Neuronal stem cell (in vitro differentiated cells): ENCODE measurements around the gene TRPM1.

Source experiments
- DNase-seq: peaks from one replicate; pipeline ENCODE4 v3.0.0-alpha.2; 2013; ENCODE audit warnings: low spot score
- H2AFZ ChIP-seq: one replicate; pipeline ENCODE4 v1.6.1; 2013; ENCODE audit warnings: mild to moderate bottlenecking, low read length, inconsistent platforms
- H2AK5ac ChIP-seq: 2 replicates; pipeline ENCODE4 v1.6.1; 2013; ENCODE audit warnings: low read depth, mild to moderate bottlenecking, inconsistent platforms, low read length, moderate library complexity, mixed read lengths
- H2BK120ac ChIP-seq: 2 replicates; pipeline ENCODE4 v1.6.1; 2013; ENCODE audit warnings: low read depth, mild to moderate bottlenecking, inconsistent platforms, low read length, moderate library complexity, mixed read lengths
- H2BK12ac ChIP-seq: one replicate; pipeline ENCODE4 v1.6.1; 2013; ENCODE audit warnings: low read length, inconsistent platforms
- H2BK15ac ChIP-seq: 2 replicates; pipeline ENCODE4 v1.6.1; 2013; ENCODE audit warnings: mild to moderate bottlenecking, low read length, inconsistent platforms, mixed read lengths
- H2BK5ac ChIP-seq: one replicate; pipeline ENCODE4 v1.6.1; 2013; ENCODE audit warnings: inconsistent platforms, mild to moderate bottlenecking, low read length, moderate library complexity
- H3K14ac ChIP-seq: one replicate; pipeline ENCODE4 v1.6.1; 2013; ENCODE audit warnings: low read length, inconsistent platforms
- H3K18ac ChIP-seq: 2 replicates; pipeline ENCODE4 v1.6.1; 2013; ENCODE audit warnings: low read length, inconsistent platforms
- H3K23ac ChIP-seq: 2 replicates; pipeline ENCODE4 v1.6.1; 2013; ENCODE audit warnings: low read depth, mild to moderate bottlenecking, mixed read lengths, low read length, inconsistent platforms; ENCODE audit not compliant: poor library complexity
- H3K27ac ChIP-seq: replicated peaks from 3 replicates; pipeline ENCODE4 v1.5.1; 2013; ENCODE audit warnings: low read length, inconsistent platforms
- H3K27me3 ChIP-seq, 3 experiments: 2 replicates each; pipeline ENCODE4 v1.6.1; 2013; ENCODE audit warnings: low read length in 3 of 3, mild to moderate bottlenecking in 2 of 3, inconsistent platforms in 1 of 3, low read depth in 1 of 3, mixed read lengths in 1 of 3, moderate library complexity in 1 of 3; ENCODE audit not compliant: control insufficient read depth in 3 of 3, insufficient read depth in 3 of 3
- H3K36me3 ChIP-seq, 2 donors: replicated peaks in 1 of 2; 2 replicates each; pipeline ENCODE4 v1.6.1; 2013; ENCODE audit warnings: low read length in 2 of 2; ENCODE audit not compliant: control insufficient read depth in 2 of 2, insufficient read depth in 2 of 2
- H3K4ac ChIP-seq: 2 replicates; pipeline ENCODE4 v1.6.1; 2013; ENCODE audit warnings: inconsistent platforms, mild to moderate bottlenecking, low read length, moderate library complexity
- H3K4me1 ChIP-seq, 2 donors: 1 replicate in 1 of 2; 2 replicates in 1 of 2; pipeline ENCODE4 v1.6.1; 2013; ENCODE audit warnings: low read length in 2 of 2, low read depth in 1 of 2; ENCODE audit not compliant: control insufficient read depth in 2 of 2, insufficient read depth in 1 of 2
- H3K4me2 ChIP-seq: one replicate; pipeline ENCODE4 v1.6.1; 2013; ENCODE audit warnings: mild to moderate bottlenecking, low read length, inconsistent platforms; ENCODE audit not compliant: insufficient read depth, poor library complexity, severe bottlenecking
- H3K4me3 ChIP-seq, 2 donors: 2 replicates each; pipeline ENCODE4 v1.5.1; 2013; ENCODE audit warnings: low read length in 2 of 2, mild to moderate bottlenecking in 2 of 2, inconsistent platforms in 1 of 2, moderate library complexity in 1 of 2
- H3K79me1 ChIP-seq: one replicate; pipeline ENCODE4 v1.6.1; 2013; ENCODE audit warnings: low read depth, mild to moderate bottlenecking, inconsistent platforms, low read length, moderate library complexity
- H3K9ac ChIP-seq: one replicate; pipeline ENCODE4 v1.6.1; 2013; ENCODE audit warnings: mild to moderate bottlenecking, low read depth, low read length, inconsistent platforms; ENCODE audit not compliant: poor library complexity
- H3K9me3 ChIP-seq, 2 donors: replicated peaks in 1 of 2; 2 replicates each; pipeline versions ENCODE3 to v1.6.1; 2013; ENCODE audit warnings: low read length in 2 of 2, mild to moderate bottlenecking in 2 of 2, inconsistent platforms in 1 of 2, low read depth in 1 of 2, mixed read lengths in 1 of 2, moderate library complexity in 1 of 2; ENCODE audit not compliant: control insufficient read depth in 2 of 2, insufficient read depth in 1 of 2
- H4K8ac ChIP-seq: one replicate; pipeline ENCODE4 v1.6.1; 2013; ENCODE audit warnings: low read depth, mild to moderate bottlenecking, inconsistent platforms, low read length, moderate library complexity
- H4K91ac ChIP-seq: one replicate; pipeline ENCODE4 v1.6.1; 2013; ENCODE audit warnings: low read length, low read depth, mild to moderate bottlenecking, inconsistent platforms; ENCODE audit not compliant: poor library complexity
- WGBS, 2 donors: extraction: QIAGEN DNeasy Blood & Tissue Kit; methylation state at CpG; one replicate each; pipeline ENCODE4 v1.1.7; 2013; ENCODE audit warnings: missing lambda C conversion rate in 2 of 2, mixed read lengths in 1 of 2; ENCODE audit not compliant: insufficient read length in 2 of 2, insufficient replicate concordance in 1 of 2; ENCODE audit errors: extremely low coverage in 2 of 2; 5-methylcytosine and 5-hydroxymethylcytosine counted together

TRPM1 gene

DNA sequence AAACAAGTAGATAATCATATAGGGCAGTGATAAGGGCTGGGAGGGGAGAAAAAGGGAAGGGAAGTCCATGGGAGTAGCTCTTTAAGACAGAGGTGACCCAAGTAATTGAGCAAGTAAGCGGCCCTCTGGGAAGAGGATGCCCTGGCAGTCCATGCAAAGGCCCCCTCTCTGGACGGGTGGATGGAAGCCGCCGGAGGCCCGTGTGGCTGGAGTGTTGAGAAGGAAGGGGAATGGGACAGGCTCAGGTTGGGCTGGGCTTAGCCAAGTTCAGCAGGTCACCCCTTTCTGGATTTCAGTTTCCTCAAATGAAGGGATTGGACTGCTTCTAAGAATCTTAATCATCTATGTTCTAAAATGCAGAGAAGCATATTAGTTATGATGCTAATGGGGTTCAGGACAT is 32.4 kb upstream of the TRPM1 start:
- no peak overlapping the region for H2BK15ac ChIP-seq
- no peaks in the 10 kb centered on the region for H3K79me1 ChIP-seq
- H4K8ac ChIP-seq, result no peak overlapping the region
- H3K4me3 ChIP-seq, result no peak overlapping the region
- H3K18ac ChIP-seq, result no peak overlapping the region
- no CpG with 5 or more reads among the region's 5 CpGs for WGBS, 2 donors
- no peak overlapping the region for H3K23ac ChIP-seq
- H3K36me3 ChIP-seq, result no peaks in the 10 kb centered on the region
- H3K4me2 ChIP-seq, result no peak overlapping the region
- no peaks in the 10 kb centered on the region for H3K27me3 ChIP-seq
- no peak overlapping the region for H4K91ac ChIP-seq
- DNase-seq, result no peak
- no peak overlapping the region for H2BK120ac ChIP-seq
- peaks cover 0 to 7% of the 10 kb centered on the region in 2 donors for H3K4me1 ChIP-seq
- H2AK5ac ChIP-seq, result no peak overlapping the region
- no peak overlapping the region for H3K9ac ChIP-seq
- H2BK5ac ChIP-seq, result no peak overlapping the region
- H3K4ac ChIP-seq, result no peak overlapping the region
- H2BK12ac ChIP-seq, result no peak overlapping the region
- peaks cover 0 to 2% of the 10 kb centered on the region in 2 donors for H3K9me3 ChIP-seq
- no peak overlapping the region for H3K14ac ChIP-seq
- H2AFZ ChIP-seq, result no peak overlapping the region
- no peak overlapping the region for H3K27ac ChIP-seq

DNA sequence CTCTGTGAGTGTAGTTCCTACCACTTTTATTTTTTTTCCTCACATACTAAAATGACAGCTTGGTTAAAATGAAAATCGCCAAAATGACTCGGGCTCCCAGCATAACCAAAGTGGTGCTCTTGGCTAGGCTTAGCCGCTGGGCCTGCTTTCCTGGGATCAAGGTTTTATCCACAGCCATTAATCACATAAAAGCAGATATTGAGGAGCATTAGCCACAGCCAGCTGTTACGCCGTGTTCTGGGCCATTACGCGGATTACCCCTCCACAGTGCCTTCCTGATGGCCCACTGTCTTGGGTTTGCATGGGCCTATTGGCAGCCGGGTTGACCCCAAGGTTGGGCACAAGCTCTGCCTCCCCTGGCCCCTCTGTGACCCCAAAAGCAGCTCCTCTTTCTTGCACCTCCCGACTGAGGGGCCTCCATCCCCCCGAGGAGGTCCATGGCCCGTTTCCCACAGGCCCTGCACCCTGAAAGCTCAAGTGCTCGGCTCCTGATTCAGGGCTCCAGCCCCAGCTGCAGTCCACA is 30.4 kb upstream of the TRPM1 start:
- no peak overlapping the region for H3K4ac ChIP-seq
- H3K18ac ChIP-seq, result no peak overlapping the region
- DNase-seq, result no peak
- H2BK5ac ChIP-seq, result no peak overlapping the region
- H3K9ac ChIP-seq, result no peak overlapping the region
- no peak overlapping the region for H4K8ac ChIP-seq
- H3K4me3 ChIP-seq, result no peak overlapping the region
- no peak overlapping the region for H2AK5ac ChIP-seq
- H3K9me3 ChIP-seq, result peaks cover 0 to 2% of the 10 kb centered on the region in 2 donors
- H4K91ac ChIP-seq, result no peak overlapping the region
- no peaks in the 10 kb centered on the region for H3K27me3 ChIP-seq
- H3K4me1 ChIP-seq, result peaks cover 0 to 8% of the 10 kb centered on the region in 2 donors
- H2BK120ac ChIP-seq, result no peak overlapping the region
- no peak overlapping the region for H2AFZ ChIP-seq
- H3K14ac ChIP-seq, result no peak overlapping the region
- no peak overlapping the region for H2BK15ac ChIP-seq
- H3K79me1 ChIP-seq, result no peaks in the 10 kb centered on the region
- H3K27ac ChIP-seq, result no peak overlapping the region
- WGBS, 2 donors, result no CpG with 5 or more reads among the region's 12 CpGs
- H3K23ac ChIP-seq, result no peak overlapping the region
- no peaks in the 10 kb centered on the region for H3K36me3 ChIP-seq
- no peak overlapping the region for H2BK12ac ChIP-seq
- no peak overlapping the region for H3K4me2 ChIP-seq

DNA sequence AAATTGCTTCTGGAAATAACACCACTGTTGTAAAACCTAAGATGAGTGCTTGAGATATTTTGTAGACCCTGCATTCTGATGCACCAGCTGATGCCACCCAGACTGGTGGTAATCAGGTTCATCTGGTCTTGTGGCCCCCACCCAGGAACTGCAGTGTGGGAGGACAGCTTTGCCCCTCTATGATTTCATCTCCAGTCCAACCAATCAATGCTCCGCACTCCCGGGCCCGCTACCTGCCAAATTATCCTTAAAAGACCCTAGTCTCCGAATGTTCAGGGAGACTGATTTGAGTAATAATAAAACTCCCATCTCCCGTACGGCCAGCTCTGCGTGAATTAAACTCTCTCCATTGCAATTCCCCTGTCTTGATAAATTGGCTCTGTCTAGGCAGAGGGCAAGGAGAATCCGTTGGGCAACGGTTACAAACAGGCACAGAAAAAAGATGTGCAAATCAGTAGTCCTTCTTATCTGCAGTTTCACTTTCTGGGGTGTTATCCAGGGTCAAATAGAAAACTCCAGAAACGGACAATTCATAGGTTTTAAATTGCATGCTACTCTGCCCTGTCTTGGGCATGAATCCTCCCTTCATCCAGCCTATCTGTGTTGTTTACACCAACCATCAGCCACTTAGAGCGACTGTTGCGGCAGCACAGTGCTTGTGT is 29.2 kb upstream of the TRPM1 start:
- H3K4me1 ChIP-seq, result peaks cover 0 to 4% of the 10 kb centered on the region in 2 donors
- peaks cover 0 to 2% of the 10 kb centered on the region in 2 donors for H3K9me3 ChIP-seq
- no peak overlapping the region for H3K18ac ChIP-seq
- DNase-seq, result no peak
- H3K9ac ChIP-seq, result no peak overlapping the region
- no peak overlapping the region for H2BK12ac ChIP-seq
- no CpG with 5 or more reads among the region's 12 CpGs for WGBS, 2 donors
- no peak overlapping the region for H2BK5ac ChIP-seq
- no peak overlapping the region for H2BK15ac ChIP-seq
- no peak overlapping the region for H3K27ac ChIP-seq
- no peak overlapping the region for H3K23ac ChIP-seq
- no peak overlapping the region for H2AFZ ChIP-seq
- no peaks in the 10 kb centered on the region for H3K27me3 ChIP-seq
- H3K79me1 ChIP-seq, result no peaks in the 10 kb centered on the region
- H3K4me2 ChIP-seq, result no peak overlapping the region
- no peak overlapping the region for H3K4ac ChIP-seq
- H3K4me3 ChIP-seq, result no peak overlapping the region
- H2AK5ac ChIP-seq, result no peak overlapping the region
- no peak overlapping the region for H2BK120ac ChIP-seq
- H3K36me3 ChIP-seq, result no peaks in the 10 kb centered on the region
- no peak overlapping the region for H4K8ac ChIP-seq
- H4K91ac ChIP-seq, result no peak overlapping the region
- H3K14ac ChIP-seq, result no peak overlapping the region

DNA sequence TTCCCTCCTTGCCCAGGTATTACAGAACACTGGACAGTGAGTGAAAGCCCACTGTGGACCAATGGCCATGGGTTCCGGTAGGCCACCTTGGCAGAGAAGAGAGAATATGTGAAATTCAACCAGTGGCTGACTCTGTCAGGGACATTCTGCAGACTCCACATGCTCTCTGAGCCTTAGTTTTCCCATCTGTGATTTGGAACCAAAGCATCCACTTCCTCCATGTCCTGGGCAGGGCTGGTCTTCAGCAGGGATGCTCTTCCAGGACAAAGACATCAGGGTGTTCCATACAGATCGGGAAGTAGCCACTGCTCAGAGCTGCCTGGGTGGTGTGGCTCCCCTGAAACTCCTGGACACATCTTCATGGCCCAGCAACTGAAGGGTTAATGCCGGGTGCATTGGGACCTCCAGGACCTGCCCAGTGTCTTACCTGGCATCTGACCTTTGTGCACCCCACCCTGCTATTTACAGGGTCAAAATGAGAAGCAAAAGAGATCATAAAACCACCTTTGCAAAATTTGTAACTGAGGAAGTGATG is 28.3 kb upstream of the TRPM1 start:
- no peak overlapping the region for H3K4ac ChIP-seq
- H3K79me1 ChIP-seq, result no peaks in the 10 kb centered on the region
- H2AFZ ChIP-seq, result no peak overlapping the region
- DNase-seq, result no peak
- H3K23ac ChIP-seq, result no peak overlapping the region
- no peak overlapping the region for H2BK12ac ChIP-seq
- no peaks in the 10 kb centered on the region for H3K36me3 ChIP-seq
- H4K8ac ChIP-seq, result no peak overlapping the region
- peaks cover 0 to 2% of the 10 kb centered on the region in 2 donors for H3K9me3 ChIP-seq
- H3K27me3 ChIP-seq, result no peaks in the 10 kb centered on the region
- peak overlapping the region in 1 of 2 donors; percentile 53 for H3K4me3 ChIP-seq
- no peak overlapping the region for H2AK5ac ChIP-seq
- H3K27ac ChIP-seq, result no peak overlapping the region
- H3K4me2 ChIP-seq, result no peak overlapping the region
- H3K9ac ChIP-seq, result no peak overlapping the region
- no peak overlapping the region for H2BK120ac ChIP-seq
- no peak overlapping the region for H4K91ac ChIP-seq
- peaks cover 0 to 4% of the 10 kb centered on the region in 2 donors for H3K4me1 ChIP-seq
- H3K18ac ChIP-seq, result no peak overlapping the region
- H2BK5ac ChIP-seq, result no peak overlapping the region
- WGBS, 2 donors, result no CpG with 5 or more reads among the region's 3 CpGs
- no peak overlapping the region for H3K14ac ChIP-seq
- no peak overlapping the region for H2BK15ac ChIP-seq
